Keratinocyte (primary cell): ENCODE measurements around the gene CACNA1H. TPM values are rescaled to one million over a fixed set of nuclear protein-coding genes. Genes with fewer than 3 reads are reported as not detected.

Source experiments
- DNase-seq: peaks from one replicate; pipeline ENCODE4 v3.0.0-alpha.2; 2011; ENCODE audit warnings: low read depth, missing footprints, low spot score
- FAIRE-seq: peaks from 2 replicates; lab custom pipeline; 2011; peaks lifted over from hg19 to GRCh38; lab: Jason Lieb, UNC
- H2AFZ ChIP-seq: 2 replicates; pipeline ENCODE4 v1.6.0; 2012; ENCODE audit warnings: low read length, control low read depth, inconsistent platforms; ENCODE audit not compliant: control insufficient read depth
- H3K27ac ChIP-seq: 2 replicates; pipeline ENCODE4 v1.5.1; 2011; ENCODE audit warnings: low read length; ENCODE audit not compliant: control insufficient read depth, insufficient read depth
- H3K27me3 ChIP-seq: 3 replicates; pipeline ENCODE4 v1.6.0; 2011; ENCODE audit warnings: low read length; ENCODE audit not compliant: control insufficient read depth, insufficient read depth; ENCODE audit errors: extremely low read depth
- H3K36me3 ChIP-seq, 2 experiments: 2 replicates in 1 of 2; 3 replicates in 1 of 2; pipeline ENCODE4 v1.5.1; 2011; ENCODE audit warnings: low read length in 2 of 2, mild to moderate bottlenecking in 1 of 2; ENCODE audit not compliant: control insufficient read depth in 2 of 2, insufficient read depth in 2 of 2; ENCODE audit errors: extremely low read depth in 1 of 2
- H3K4me1 ChIP-seq: 3 replicates; pipeline ENCODE4 v1.5.1; 2011; ENCODE audit warnings: low read length; ENCODE audit not compliant: control insufficient read depth, insufficient read depth; ENCODE audit errors: extremely low read depth
- H3K4me2 ChIP-seq: 3 replicates; pipeline ENCODE4 v1.6.0; 2011; ENCODE audit warnings: low read depth, low read length; ENCODE audit not compliant: control insufficient read depth, insufficient read depth; ENCODE audit errors: extremely low read depth
- H3K4me3 ChIP-seq, 3 experiments: fragments of 200-600 bp in 1 of 3; sonication (generic) in 1 of 3; 2 replicates in 2 of 3; 3 replicates in 1 of 3; pipeline ENCODE4 v1.5.1; 2011 to 2016; ENCODE audit warnings: low read length in 3 of 3, mild to moderate bottlenecking in 3 of 3, control low read depth in 2 of 3, inconsistent platforms in 1 of 3, low read depth in 1 of 3, mixed read lengths in 1 of 3, mixed run types in 1 of 3, moderate library complexity in 1 of 3; ENCODE audit not compliant: control insufficient read depth in 2 of 3, insufficient read depth in 2 of 3; ENCODE audit errors: extremely low read depth in 1 of 3
- H3K79me2 ChIP-seq: 2 replicates; pipeline ENCODE4 v1.6.0; 2012; ENCODE audit warnings: low read length; ENCODE audit not compliant: control insufficient read depth, insufficient read depth
- H3K9ac ChIP-seq: 3 replicates; pipeline ENCODE4 v1.6.0; 2011; ENCODE audit warnings: low read length; ENCODE audit not compliant: control insufficient read depth, insufficient read depth; ENCODE audit errors: extremely low read depth
- H3K9me1 ChIP-seq: 3 replicates; pipeline ENCODE4 v1.6.0; 2011; ENCODE audit warnings: low read length; ENCODE audit not compliant: control insufficient read depth, insufficient read depth; ENCODE audit errors: extremely low read depth
- H3K9me3 ChIP-seq: 2 replicates; pipeline ENCODE4 v1.5.1; 2012; ENCODE audit warnings: low read depth, low read length; ENCODE audit not compliant: control insufficient read depth
- H4K20me1 ChIP-seq: 3 replicates; pipeline ENCODE4 v1.6.0; 2011; ENCODE audit warnings: low read length; ENCODE audit not compliant: control insufficient read depth, insufficient read depth; ENCODE audit errors: extremely low read depth
- CTCF ChIP-seq, 3 experiments: IDR thresholded peaks in 1 of 3; conservative IDR thresholded peaks in 1 of 3; optimal IDR thresholded peaks in 1 of 3; 2 replicates in 2 of 3; 3 replicates in 1 of 3; pipeline versions ENCODE3 to v1.5.1; 2011; ENCODE audit warnings: low read length in 3 of 3, mild to moderate bottlenecking in 3 of 3, moderate library complexity in 2 of 3, control low read depth in 1 of 3, inconsistent platforms in 1 of 3; ENCODE audit not compliant: insufficient read depth in 2 of 3; ENCODE audit errors: extremely low read depth in 1 of 3
- EZH2 ChIP-seq: IDR thresholded peaks from one replicate; pipeline ENCODE4 v1.6.1; 2012; ENCODE audit warnings: inconsistent platforms, mild to moderate bottlenecking, low read length, moderate library complexity
- dilution Hi-C: fragments of 300-500 bp; cut with MboI; formaldehyde crosslinking; loops from one replicate; pipeline ENCODE4 v1.7.0; 2020; ENCODE audit warnings: low sequenced_read_pairs; ENCODE audit not compliant: extremely low pct_ligation_motif_present
- polyA plus RNA-seq, 5 experiments: library from polyadenylated mRNA; depleted of rRNA in 3 of 5; stranded (reverse) in 3 of 5; stranded (forward) in 1 of 5; unstranded in 1 of 5; fragments of >200 nt; gene quantifications; 1 replicate in 1 of 5; 2 replicates in 3 of 5; 3 replicates in 1 of 5; pipeline versions ENCODE4 v1.2.1 to v1.2.3, GENCODE V29; 2011 to 2012; ENCODE audit warnings: missing spikeins in 2 of 5, low read depth in 1 of 5, low replicate concordance in 1 of 5

The CACNA1H gene
- polyA plus RNA-seq, 1 donor (not counting 4 experiments of a cell fraction or from before 2014, with no cell fraction given) = not detected

- no peaks in the 10 kb centered on the region for H3K79me2 ChIP-seq
- H3K36me3 ChIP-seq = no peaks in the 10 kb centered on the region
- dilution Hi-C loops = no loop called here
- H2AFZ ChIP-seq = no peak overlapping the region
- no peaks in the 10 kb centered on the region for H3K9me3 ChIP-seq
- TF ChIP-seq EZH2 = no peak
- TF ChIP-seq CTCF (optimal IDR thresholded peaks at IDR 0.05 in 1 of 3, IDR thresholded peaks at IDR 0.05 in 1 of 3, conservative IDR thresholded peaks at IDR 0.05 in 1 of 3; ENCODE audit: extremely low read depth in 1 of 3, insufficient read depth in 2 of 3, low read length in 3 of 3) = no peak
- H3K4me1 ChIP-seq = no peaks in the 10 kb centered on the region
- peaks cover 6% of the 10 kb centered on the region for H3K27me3 ChIP-seq
- FAIRE-seq = no peak
- no peak overlapping the region for H3K4me2 ChIP-seq
- H3K4me3 ChIP-seq = no peak overlapping the region
- H4K20me1 ChIP-seq = no peaks in the 10 kb centered on the region
- H3K27ac ChIP-seq = no peak overlapping the region
- no peak for DNase-seq
- no peaks in the 10 kb centered on the region for H3K9me1 ChIP-seq
- no peak overlapping the region for H3K9ac ChIP-seq
Observed at GRCh38 chr16:1165511-1165910, 12.6 kb downstream of the CACNA1H start.

- Histone ChIP-seq H3K4me1 (no peaks in the 10 kb centered on the region), H3K27me3 (no peaks in the 10 kb centered on the region)
- dilution Hi-C loops = no loop called here
Observed at GRCh38 chr16:1167276-1168107, 14.6 kb downstream of the CACNA1H start.

More at GRCh38 chr16:1167276-1168107, 14.6 kb downstream of the CACNA1H start:
- TF ChIP-seq CTCF (optimal IDR thresholded peaks at IDR 0.05 in 1 of 3, IDR thresholded peaks at IDR 0.05 in 1 of 3, conservative IDR thresholded peaks at IDR 0.05 in 1 of 3; ENCODE audit: extremely low read depth in 1 of 3, insufficient read depth in 2 of 3, low read length in 3 of 3) (no peak), EZH2 (no peak)
- Histone ChIP-seq H2AFZ (no peak overlapping the region), H4K20me1 (no peaks in the 10 kb centered on the region), H3K9ac (no peak overlapping the region), H3K79me2 (no peaks in the 10 kb centered on the region), H3K9me1 (no peaks in the 10 kb centered on the region), H3K9me3 (no peaks in the 10 kb centered on the region), H3K36me3 (no peaks in the 10 kb centered on the region), H3K27ac (no peak overlapping the region), H3K4me2 (no peak overlapping the region), H3K4me3 (no peak overlapping the region)
- FAIRE-seq = no peak
- no peak for DNase-seq
